PC-3 (cell line): Measurements from ENCODE around the gene NRN1. TPM values are rescaled to one million over a fixed set of nuclear protein-coding genes. Genes with fewer than 3 reads are reported as not detected.

Source experiments
- ATAC-seq: fragments of 200-7000 bp; cut with Tn5 transposase; 2 replicates; pipeline ENCODE4 v1.9.1; 2020; ENCODE audit warnings: mild to moderate bottlenecking, moderate library complexity
- Bru-seq: library from RNA; stranded (reverse); fragments of 400-500 nt; gene quantifications from one replicate; lab custom pipeline; 2021; lab: Mats Ljungman, UMichigan
- BruChase-seq, 2 experiments: library from RNA; stranded (reverse); fragments of 400-500 nt; gene quantifications; one replicate each; lab custom pipeline; 2021; lab: Mats Ljungman, UMichigan
- BruUV-seq: library from RNA; stranded (reverse); fragments of 400-500 nt; replicated peaks from 2 replicates; lab custom pipeline; 2021; lab: Mats Ljungman, UMichigan
- CTCF ChIA-PET: fragments of 300-600 bp; sonication (Branson Sonifier 250); formaldehyde crosslinking; loops from one replicate; lab custom pipeline; 2022; ENCODE audit warnings: antibody characterized with exemption; lab: Charles Lee
- POLR2A ChIA-PET: fragments of 300-600 bp; sonication (Branson Sonifier 250); formaldehyde crosslinking; loops from one replicate; lab custom pipeline; 2022; ENCODE audit warnings: antibody characterized with exemption; ENCODE audit not compliant: unreplicated experiment; lab: Charles Lee
- DNase-seq: peaks from one replicate; pipeline ENCODE4 v3.0.0-alpha.2; 2015
- H2AFZ ChIP-seq: fragments of 300-600 bp; sonication (generic); 2 replicates; pipeline ENCODE4 v1.6.0; 2016; ENCODE audit warnings: antibody characterized with exemption, low read length
- H3F3A ChIP-seq: fragments of 300-600 bp; sonication (generic); one replicate; pipeline ENCODE4 v1.6.0; 2017; ENCODE audit warnings: antibody characterized with exemption, low read length, control low read depth, mild to moderate bottlenecking; ENCODE audit not compliant: unreplicated experiment
- H3K27ac ChIP-seq: fragments of 300-600 bp; sonication (generic); 2 replicates; pipeline ENCODE4 v1.5.1; 2016; ENCODE audit warnings: mild to moderate bottlenecking, low read length
- H3K27me3 ChIP-seq: fragments of 300-600 bp; sonication (generic); 2 replicates; pipeline ENCODE4 v1.6.1; 2016; ENCODE audit warnings: low read length, mixed read lengths
- H3K36me3 ChIP-seq: fragments of 300-600 bp; sonication (generic); 2 replicates; pipeline ENCODE4 v1.6.1; 2016; ENCODE audit warnings: low read depth, mixed run types, low read length, mixed read lengths
- H3K4me1 ChIP-seq: fragments of 300-600 bp; sonication (generic); 2 replicates; pipeline ENCODE4 v1.5.1; 2016; ENCODE audit warnings: low read length; ENCODE audit not compliant: insufficient read depth
- H3K4me2 ChIP-seq: fragments of 300-600 bp; sonication (generic); 2 replicates; pipeline ENCODE4 v1.6.0; 2016; ENCODE audit warnings: low read length
- H3K4me3 ChIP-seq: fragments of 300-600 bp; sonication (generic); 2 replicates; pipeline ENCODE4 v1.5.1; 2016; ENCODE audit warnings: mild to moderate bottlenecking, low read length, mixed read lengths
- H3K79me2 ChIP-seq: fragments of 300-600 bp; sonication (generic); 2 replicates; pipeline ENCODE4 v1.6.1; 2017; ENCODE audit warnings: low read length, mixed read lengths
- H3K9ac ChIP-seq: fragments of 300-600 bp; sonication (generic); 2 replicates; pipeline ENCODE4 v1.6.0; 2016; ENCODE audit warnings: mild to moderate bottlenecking, low read length
- H3K9me2 ChIP-seq: fragments of 300-600 bp; sonication (generic); replicated peaks from 2 replicates; pipeline ENCODE4 v1.6.1; 2016; ENCODE audit warnings: mixed run types, low read length, mixed read lengths
- H3K9me3 ChIP-seq: fragments of 300-600 bp; sonication (generic); 2 replicates; pipeline ENCODE4 v1.6.1; 2016; ENCODE audit warnings: low read length, mixed read lengths
- H4K20me1 ChIP-seq: fragments of 300-600 bp; sonication (generic); 2 replicates; pipeline ENCODE4 v1.6.1; 2016; ENCODE audit warnings: low read length, mixed read lengths
- EZH2 ChIP-seq: fragments of 300-600 bp; sonication (generic); IDR thresholded peaks from one replicate; pipeline ENCODE4 v1.6.1; 2017; ENCODE audit warnings: antibody characterized with exemption, mild to moderate bottlenecking, low read length; ENCODE audit not compliant: unreplicated experiment
- EZH2phosphoT487 ChIP-seq: fragments of 300-600 bp; sonication (generic); IDR thresholded peaks from 2 replicates; pipeline ENCODE4 v1.6.1; 2018; ENCODE audit warnings: mild to moderate bottlenecking, antibody characterized with exemption, low read length, borderline replicate concordance
- intact Hi-C: fragments of 100-400 bp; cut with micrococcal nuclease; formaldehyde crosslinking; loops from 2 replicates; pipeline ENCODE4 v1.9.0; 2023
- long read RNA-seq: library from polyadenylated mRNA; unstranded; transcript quantifications from one replicate; pipeline ENCODE4 v2.0.0, GENCODE V29; 2021; ENCODE audit not compliant: unreplicated experiment
- total RNA-seq: library from RNA; depleted of rRNA; stranded (reverse); fragments of >200 nt; gene quantifications from 2 replicates; pipeline ENCODE4 v1.2.3, GENCODE V29; 2014; rRNA removed
- TF ChIP-seq, protein P1 (sequence below): fragments of 300-600 bp; sonication (generic); conservative IDR thresholded peaks from 2 replicates; pipeline ENCODE4 v1.5.1; 2017; ENCODE audit warnings: antibody characterized with exemption, low read depth, mild to moderate bottlenecking, low read length

Gene NRN1, protein sequence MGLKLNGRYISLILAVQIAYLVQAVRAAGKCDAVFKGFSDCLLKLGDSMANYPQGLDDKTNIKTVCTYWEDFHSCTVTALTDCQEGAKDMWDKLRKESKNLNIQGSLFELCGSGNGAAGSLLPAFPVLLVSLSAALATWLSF
- total RNA-seq (not detected in 2 replicates), Bru-seq, nascent RNA (not detected), BruChase-seq, experiment 1, labeled RNA remaining after a 6-hour chase (percentile 14 among the genes with signal in this experiment), BruChase-seq, experiment 2, labeled RNA remaining after a 2-hour chase (percentile 21 among the genes with signal in this experiment)
- long read RNA-seq, partial matches to known transcripts = 0 of 1 reads
- long read RNA-seq, other reads (novel, unspliced or antisense) = 1 of 1 reads

DNA sequence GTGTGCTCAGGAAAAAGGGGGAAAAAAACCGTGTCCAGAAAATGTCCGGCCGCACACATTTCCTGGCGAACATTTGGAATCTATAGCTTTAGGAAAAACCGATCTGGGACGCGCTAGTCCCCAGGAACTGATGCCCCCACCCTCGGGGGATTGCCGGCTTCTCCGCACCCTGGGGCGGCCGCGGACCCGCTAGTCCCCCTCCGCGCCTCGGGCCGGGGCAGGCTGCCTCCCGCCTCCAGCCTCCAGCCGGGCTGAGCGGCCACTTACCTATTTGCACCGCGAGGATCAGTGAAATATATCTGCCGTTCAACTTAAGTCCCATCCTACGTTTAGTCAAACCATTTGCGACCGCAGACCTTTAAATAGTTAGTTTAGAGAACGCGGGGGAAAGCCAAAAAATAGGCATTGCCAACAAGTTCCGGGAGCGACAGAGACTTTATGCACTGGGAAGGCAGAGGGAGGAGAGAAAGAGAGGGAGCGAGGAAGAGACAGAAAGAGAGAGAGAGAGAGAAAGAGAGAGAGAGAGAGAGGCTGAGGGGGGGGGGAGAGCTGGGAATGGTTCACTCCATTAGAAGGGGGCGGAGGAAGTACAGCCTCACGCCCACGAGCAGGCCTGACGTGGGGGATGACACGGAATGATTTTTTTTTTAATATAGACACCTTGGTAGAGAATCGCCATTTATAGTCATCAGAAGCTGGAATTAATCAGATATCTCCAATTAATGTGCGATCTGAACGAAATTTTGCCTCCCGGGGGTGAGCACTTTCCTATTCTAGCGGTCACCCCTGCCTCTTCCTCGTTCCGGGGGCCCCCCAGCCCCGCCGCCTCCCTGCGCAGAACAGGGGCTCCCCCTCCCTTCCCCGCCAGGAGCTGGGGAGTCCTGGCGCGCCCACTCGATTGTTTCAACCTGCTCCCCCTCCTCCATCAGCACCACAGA is at the start of gene NRN1:
TSS of gene NRN1 (minus strand) at position 498 of the 938 bp plus-strand sequence. CDS start at position 322, 176 bp downstream.
- BruUV-seq = no TSS peak
- TF ChIP-seq, protein P1, sequence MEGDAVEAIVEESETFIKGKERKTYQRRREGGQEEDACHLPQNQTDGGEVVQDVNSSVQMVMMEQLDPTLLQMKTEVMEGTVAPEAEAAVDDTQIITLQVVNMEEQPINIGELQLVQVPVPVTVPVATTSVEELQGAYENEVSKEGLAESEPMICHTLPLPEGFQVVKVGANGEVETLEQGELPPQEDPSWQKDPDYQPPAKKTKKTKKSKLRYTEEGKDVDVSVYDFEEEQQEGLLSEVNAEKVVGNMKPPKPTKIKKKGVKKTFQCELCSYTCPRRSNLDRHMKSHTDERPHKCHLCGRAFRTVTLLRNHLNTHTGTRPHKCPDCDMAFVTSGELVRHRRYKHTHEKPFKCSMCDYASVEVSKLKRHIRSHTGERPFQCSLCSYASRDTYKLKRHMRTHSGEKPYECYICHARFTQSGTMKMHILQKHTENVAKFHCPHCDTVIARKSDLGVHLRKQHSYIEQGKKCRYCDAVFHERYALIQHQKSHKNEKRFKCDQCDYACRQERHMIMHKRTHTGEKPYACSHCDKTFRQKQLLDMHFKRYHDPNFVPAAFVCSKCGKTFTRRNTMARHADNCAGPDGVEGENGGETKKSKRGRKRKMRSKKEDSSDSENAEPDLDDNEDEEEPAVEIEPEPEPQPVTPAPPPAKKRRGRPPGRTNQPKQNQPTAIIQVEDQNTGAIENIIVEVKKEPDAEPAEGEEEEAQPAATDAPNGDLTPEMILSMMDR = no peak
- H3K27ac ChIP-seq = no peak within 1 kb of the TSS
- no peak within 1 kb of the TSS for H3K9ac ChIP-seq
- peak within 1 kb of the TSS; percentile 97; the same call in 1 of the 2 replicates for H2AFZ ChIP-seq
- peaks cover 19% of the 10 kb centered on the region for H3K27me3 ChIP-seq
- peak within 1 kb of the TSS; percentile 97 for H3K4me2 ChIP-seq
- H3K4me3 ChIP-seq = peak within 1 kb of the TSS; percentile 69
- no peaks in the 10 kb centered on the region for H4K20me1 ChIP-seq
- DNase-seq = no peak
- H3F3A ChIP-seq = no peaks in the 10 kb centered on the region
- intact Hi-C loops = no loop called here
- POLR2A ChIA-PET = interaction anchor here (0.6 kb wide), 1 partner anchor 18 kb away, joined by 3 read pairs; no protein-coding TSS in a partner anchor
- H3K79me2 ChIP-seq = no peaks in the 10 kb centered on the region
- no peak for ATAC-seq
- H3K4me1 ChIP-seq = no peaks in the 10 kb centered on the region
- H3K36me3 ChIP-seq = no peaks in the 10 kb centered on the region
- no peaks in the 10 kb centered on the region for H3K9me3 ChIP-seq
- CTCF ChIA-PET = no interaction called here
- H3K9me2 ChIP-seq = no peaks in the 10 kb centered on the region

DNA sequence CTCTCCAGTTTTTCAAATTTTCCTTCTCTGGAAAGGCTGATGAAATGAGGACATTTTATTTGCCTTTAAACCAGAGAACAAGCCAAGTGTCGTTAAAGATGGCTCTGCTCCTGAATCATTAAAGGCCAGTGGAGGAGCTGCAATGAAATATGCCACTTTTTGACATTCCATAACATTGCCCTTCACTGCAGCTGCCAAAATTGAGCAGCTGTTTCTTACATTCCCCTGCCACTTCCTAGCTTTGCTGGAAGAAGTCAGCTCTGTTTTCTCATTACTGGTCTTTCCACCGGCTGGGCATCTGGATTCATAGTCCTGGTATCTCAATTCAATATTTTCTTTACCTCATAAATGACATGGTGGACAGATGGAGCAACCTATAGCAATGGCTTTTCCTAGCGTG is 45.5 kb upstream of the NRN1 start:
- no peak overlapping the region for H3K27ac ChIP-seq
- ATAC-seq = no peak
- TF ChIP-seq, protein P1 = no peak
- TF ChIP-seq EZH2 (no peak), EZH2phosphoT487 (no peak)
- H3K27me3 ChIP-seq = peaks cover 68% of the 10 kb centered on the region
- POLR2A ChIA-PET = no interaction called here
- no peaks in the 10 kb centered on the region for H3K36me3 ChIP-seq
- CTCF ChIA-PET = no interaction called here
- H3K4me3 ChIP-seq = no peak overlapping the region
- no peaks in the 10 kb centered on the region for H3K9me2 ChIP-seq
- no peaks in the 10 kb centered on the region for H3F3A ChIP-seq
- intact Hi-C loops = loop anchor here (10.0 kb wide), 1 partner anchor 197 kb away; no protein-coding TSS in a partner anchor
- no peak for DNase-seq
- no peak overlapping the region for H3K9ac ChIP-seq
- no peak overlapping the region for H2AFZ ChIP-seq
- H3K4me1 ChIP-seq = no peaks in the 10 kb centered on the region
- no peaks in the 10 kb centered on the region for H3K9me3 ChIP-seq
- no TSS peak for BruUV-seq
- H3K4me2 ChIP-seq = no peak overlapping the region
- H3K79me2 ChIP-seq = no peaks in the 10 kb centered on the region
- H4K20me1 ChIP-seq = no peaks in the 10 kb centered on the region
